Activated CD4-positive, alpha-beta T cell treated with anti-CD3 and anti-CD28 coated beads, Interleukin-2, amount 10 ng/mL, durations not matched to agents 24 days and 14 days (primary cell): Measurements from ENCODE around the gene BICD1. TPM values are rescaled to one million over a fixed set of nuclear protein-coding genes. Genes with fewer than 3 reads are reported as not detected.
A peak's percentile ranks its signal among the peaks of the same experiment; 100 is the strongest.
"Not testable (repeated sequence)": the region's sequence is repeated elsewhere in the genome, so short reads cannot be mapped to it uniquely, and the experiment has no call there.

Experiments used
- DNase-seq: peaks from one replicate; pipeline ENCODE4 v3.0.0; 2022
- H3K27ac Mint-ChIP-seq: one replicate; pipeline ENCODE4 v1.8.0; 2022; ENCODE audit warnings: mild to moderate bottlenecking, mixed read lengths
- H3K27me3 Mint-ChIP-seq: one replicate; pipeline ENCODE4 v1.8.0; 2022; ENCODE audit warnings: mixed read lengths
- H3K36me3 Mint-ChIP-seq: one replicate; pipeline ENCODE4 v1.8.0; 2022; ENCODE audit warnings: low read depth, mild to moderate bottlenecking, mixed read lengths
- H3K4me1 Mint-ChIP-seq: one replicate; pipeline ENCODE4 v1.8.0; 2021; ENCODE audit warnings: mixed read lengths
- H3K4me3 Mint-ChIP-seq: one replicate; pipeline ENCODE4 v1.8.0; 2022; ENCODE audit warnings: mild to moderate bottlenecking, moderate library complexity, mixed read lengths
- H3K9me3 Mint-ChIP-seq: one replicate; pipeline ENCODE4 v1.8.0; 2021; ENCODE audit warnings: mixed read lengths
- intact Hi-C: fragments of 100-400 bp; cut with micrococcal nuclease; formaldehyde crosslinking; loops from one replicate; pipeline ENCODE4 v1.15.1; 2023
- total RNA-seq: library from RNA; stranded (reverse); gene quantifications from 2 replicates; pipeline ENCODE4 v1.2.3, GENCODE V29; 2022

BICD1 gene
- total RNA-seq, 1 donor from 2014 or later, result 18.2 TPM

DNA sequence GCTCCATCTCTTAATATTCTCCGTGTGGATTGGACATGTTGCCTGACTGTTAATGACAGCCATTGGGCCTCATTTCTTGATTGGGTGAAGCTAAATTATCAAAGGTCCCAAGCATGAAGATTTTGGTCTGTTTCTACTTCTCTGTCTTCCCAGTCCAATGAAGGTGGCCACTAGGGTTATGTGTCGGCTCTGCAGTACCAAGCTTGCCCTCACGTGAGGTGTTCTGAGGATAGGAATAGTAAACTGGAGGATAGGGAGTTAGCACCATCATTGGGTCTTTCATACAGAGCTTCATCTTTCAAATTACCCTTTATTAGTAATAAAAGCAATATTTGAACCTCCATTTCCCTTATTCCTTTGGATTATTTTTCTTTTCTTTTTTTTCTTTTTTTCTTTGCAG, 21.9 kb upstream of the BICD1 start:
- Mint-ChIP-seq H3K4me1 (no peaks in the 10 kb centered on the region), H3K27me3 (no peaks in the 10 kb centered on the region), H3K9me3 (no peaks in the 10 kb centered on the region), H3K4me3 (no peak overlapping the region), H3K36me3 (no peaks in the 10 kb centered on the region), H3K27ac (no peak overlapping the region)
- no peak for DNase-seq
- intact Hi-C loops, result no loop called here

DNA sequence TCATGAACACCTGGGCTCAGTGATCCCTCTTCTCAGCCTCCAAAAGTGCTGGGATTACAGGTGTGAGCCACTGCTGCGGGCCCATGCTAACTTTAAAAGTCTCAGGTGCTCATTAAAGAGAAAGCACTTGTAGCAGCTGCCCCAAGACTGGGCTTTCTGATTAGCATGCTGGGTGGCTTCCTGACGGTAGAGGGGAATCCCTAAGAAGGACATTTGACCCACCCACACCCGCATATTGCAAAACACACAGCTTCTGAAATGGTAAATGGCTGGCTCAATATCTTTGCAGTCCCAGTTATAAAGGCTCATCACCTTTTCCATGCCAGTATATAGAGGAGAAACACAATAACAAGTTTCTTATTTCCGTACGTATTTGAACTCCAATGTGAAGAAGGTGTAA, 19.3 kb upstream of the BICD1 start:
- Mint-ChIP-seq H3K27ac (no peak overlapping the region), H3K4me1 (no peaks in the 10 kb centered on the region), H3K4me3 (no peak overlapping the region), H3K9me3 (no peaks in the 10 kb centered on the region), H3K27me3 (no peaks in the 10 kb centered on the region), H3K36me3 (no peaks in the 10 kb centered on the region)
- intact Hi-C loops, result no loop called here
- no peak for DNase-seq

GRCh38 chr12:32089156-32089555, 17.5 kb upstream of the BICD1 start:
- Mint-ChIP-seq H3K27ac (no peak overlapping the region), H3K9me3 (no peaks in the 10 kb centered on the region), H3K4me3 (no peak overlapping the region), H3K4me1 (no peaks in the 10 kb centered on the region), H3K27me3 (no peaks in the 10 kb centered on the region), H3K36me3 (no peaks in the 10 kb centered on the region)
- DNase-seq, result no peak
- intact Hi-C loops, result no loop called here

DNA sequence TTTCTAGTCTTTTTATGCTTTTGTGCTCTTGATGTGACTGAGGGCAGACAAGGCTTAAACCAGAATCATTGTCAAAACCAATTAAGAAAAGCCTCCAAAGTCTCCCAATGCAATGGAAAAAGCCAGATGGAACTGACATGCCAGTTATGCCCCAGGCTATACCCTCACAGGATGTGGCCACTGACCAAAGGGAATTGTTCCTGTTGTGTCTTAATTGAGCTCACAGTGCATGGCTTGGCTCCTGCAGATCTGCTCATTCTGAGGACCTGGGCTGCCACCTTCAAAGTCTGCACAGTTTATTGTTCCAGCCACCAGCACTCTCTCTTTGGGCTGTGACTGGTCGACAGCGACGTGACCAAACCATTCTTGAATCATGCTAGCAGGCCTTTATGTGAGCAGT, 17.1 kb upstream of the BICD1 start:
- no peak overlapping the region for H3K27ac Mint-ChIP-seq
- no peaks in the 10 kb centered on the region for H3K27me3 Mint-ChIP-seq
- no peak for DNase-seq
- H3K36me3 Mint-ChIP-seq, result no peaks in the 10 kb centered on the region
- H3K4me3 Mint-ChIP-seq, result no peak overlapping the region
- H3K4me1 Mint-ChIP-seq, result no peaks in the 10 kb centered on the region
- H3K9me3 Mint-ChIP-seq, result no peaks in the 10 kb centered on the region
- intact Hi-C loops, result no loop called here

DNA sequence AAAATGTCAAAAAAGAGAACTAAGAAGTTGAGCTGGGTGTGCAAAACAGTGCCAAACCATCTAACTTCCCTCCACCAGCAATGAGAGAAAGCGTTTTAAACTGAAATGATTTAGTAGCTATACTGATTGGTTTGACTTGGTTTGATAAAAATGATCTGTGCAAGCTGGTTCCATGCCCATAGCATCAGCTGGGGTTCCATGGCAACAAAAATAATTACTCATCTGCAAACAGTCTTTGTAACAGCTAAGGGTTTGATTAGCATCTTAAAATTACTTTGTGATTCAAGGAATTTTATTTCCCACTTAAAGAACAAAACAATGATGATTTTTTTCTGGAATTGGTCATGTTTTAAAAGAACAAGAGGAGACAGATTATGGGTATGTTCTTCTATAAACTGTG, 15.0 kb upstream of the BICD1 start:
- DNase-seq, result no peak
- Mint-ChIP-seq H3K9me3 (no peaks in the 10 kb centered on the region), H3K4me1 (no peaks in the 10 kb centered on the region), H3K27ac (no peak overlapping the region), H3K36me3 (no peaks in the 10 kb centered on the region), H3K4me3 (no peak overlapping the region), H3K27me3 (peaks cover 2% of the 10 kb centered on the region)
- intact Hi-C loops, result no loop called here

GRCh38 chr12:32098112-32098511, 8.5 kb upstream of the BICD1 start:
- H3K36me3 Mint-ChIP-seq, result no peaks in the 10 kb centered on the region
- no peaks in the 10 kb centered on the region for H3K9me3 Mint-ChIP-seq

GRCh38 chr12:32099275-32099674, 7.4 kb upstream of the BICD1 start:
- H3K36me3 Mint-ChIP-seq, H3K4me3 Mint-ChIP-seq, DNase-seq, H3K27me3 Mint-ChIP-seq, H3K27ac Mint-ChIP-seq, intact Hi-C loops, H3K4me1 Mint-ChIP-seq, H3K9me3 Mint-ChIP-seq: not testable (repeated sequence)

More at GRCh38 chr12:32098112-32098511, 8.5 kb upstream of the BICD1 start:
- Mint-ChIP-seq H3K4me1 (no peaks in the 10 kb centered on the region), H3K4me3 (no peak overlapping the region), H3K27ac (no peak overlapping the region), H3K27me3 (peaks cover 4% of the 10 kb centered on the region)
- intact Hi-C loops, result no loop called here
- DNase-seq, result no peak

GRCh38 chr12:32100361-32100760, 6.3 kb upstream of the BICD1 start:
- no peak for DNase-seq
- intact Hi-C loops, result loop anchor here (10.0 kb wide), 1 partner anchor 776 kb away; the partner anchor contains the start of gene SINHCAF
- H3K36me3 Mint-ChIP-seq, result no peaks in the 10 kb centered on the region
- peaks cover 9% of the 10 kb centered on the region for H3K27me3 Mint-ChIP-seq
- no peaks in the 10 kb centered on the region for H3K9me3 Mint-ChIP-seq
- no peak overlapping the region for H3K27ac Mint-ChIP-seq
- H3K4me3 Mint-ChIP-seq, result no peak overlapping the region
- no peaks in the 10 kb centered on the region for H3K4me1 Mint-ChIP-seq

- intact Hi-C loops, result loop anchor here (10.0 kb wide), 1 partner anchor 776 kb away; the partner anchor contains the start of gene SINHCAF
- H3K27ac Mint-ChIP-seq, result no peak overlapping the region
Measured at GRCh38 chr12:32100888-32101287, 5.8 kb upstream of the BICD1 start.

GRCh38 chr12:32102234-32102633, 4.4 kb upstream of the BICD1 start:
- H3K4me3 Mint-ChIP-seq, result no peak overlapping the region
- no peaks in the 10 kb centered on the region for H3K9me3 Mint-ChIP-seq
- peaks cover 14% of the 10 kb centered on the region for H3K27me3 Mint-ChIP-seq
- H3K27ac Mint-ChIP-seq, result no peak overlapping the region
- DNase-seq, result no peak
- no peaks in the 10 kb centered on the region for H3K36me3 Mint-ChIP-seq
- H3K4me1 Mint-ChIP-seq, result peaks cover 3% of the 10 kb centered on the region
- intact Hi-C loops, result loop anchor here (10.0 kb wide), 1 partner anchor 777 kb away; the partner anchor contains the start of gene SINHCAF

More at GRCh38 chr12:32100888-32101287, 5.8 kb upstream of the BICD1 start:
- Mint-ChIP-seq H3K27me3 (peaks cover 11% of the 10 kb centered on the region), H3K4me3 (no peak overlapping the region), H3K9me3 (no peaks in the 10 kb centered on the region), H3K36me3 (no peaks in the 10 kb centered on the region), H3K4me1 (peaks cover under 1% of the 10 kb centered on the region)
- DNase-seq, result no peak

DNA sequence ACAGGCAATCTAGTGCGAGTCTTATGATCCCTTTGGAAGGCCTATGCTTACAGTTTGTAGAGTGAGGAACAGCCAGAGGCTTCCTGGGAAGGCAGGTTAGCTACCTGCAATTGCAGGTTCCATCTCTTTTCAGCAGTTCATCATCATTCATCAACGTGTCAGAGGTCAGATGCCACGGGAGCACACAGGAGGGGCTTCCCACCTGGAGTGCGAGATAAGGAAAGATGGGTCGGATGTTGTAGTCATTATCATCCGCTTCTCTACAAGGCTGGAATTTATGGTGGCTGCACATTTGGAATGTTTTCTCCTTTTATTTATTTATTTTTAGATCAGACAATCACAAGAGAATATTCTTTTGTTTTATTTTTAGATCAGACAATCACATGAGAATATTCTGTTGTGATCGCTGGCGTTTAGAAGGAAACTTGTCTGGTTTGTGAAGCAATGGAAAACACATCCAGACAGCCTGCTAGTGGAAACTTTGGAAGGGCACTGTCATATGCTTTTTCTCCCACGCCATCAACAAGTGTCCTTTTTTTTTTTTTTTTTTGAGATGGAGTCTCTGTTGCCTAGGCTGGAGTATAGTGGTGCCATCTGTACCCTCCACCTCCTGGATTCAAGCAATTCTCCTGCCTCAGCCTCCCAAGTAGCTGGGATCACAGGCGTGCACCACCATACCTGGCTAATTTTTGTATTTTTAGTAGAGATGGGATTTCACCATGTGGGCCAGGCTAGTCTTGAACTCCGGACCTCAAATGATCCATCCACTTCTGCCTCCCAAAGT, 1.9 kb upstream of the BICD1 start:
- Mint-ChIP-seq H3K4me3 (no peak overlapping the region), H3K4me1 (peaks cover 20% of the 10 kb centered on the region), H3K27me3 (peaks cover 14% of the 10 kb centered on the region), H3K27ac (no peak overlapping the region), H3K9me3 (no peaks in the 10 kb centered on the region), H3K36me3 (peaks cover 2% of the 10 kb centered on the region)
- intact Hi-C loops, result loop anchor here (5.0 to 10.0 kb wide), 4 partner anchors 153 to 780 kb away; partner anchors contain the start of genes DNM1L and SINHCAF
- DNase-seq, result no peak

- peaks cover 23% of the 10 kb centered on the region for H3K4me1 Mint-ChIP-seq
- no peak for DNase-seq
- H3K36me3 Mint-ChIP-seq, result peaks cover 2% of the 10 kb centered on the region
- intact Hi-C loops, result loop anchor here (1.0 to 10.0 kb wide), 7 partner anchors 145 to 781 kb away; partner anchors contain the start of genes AMN1, DNM1L, ETFBKMT and SINHCAF
- no peaks in the 10 kb centered on the region for H3K9me3 Mint-ChIP-seq
- H3K4me3 Mint-ChIP-seq, result peak overlapping the region; percentile 99
- peaks cover 14% of the 10 kb centered on the region for H3K27me3 Mint-ChIP-seq
- peak overlapping the region; percentile 79 for H3K27ac Mint-ChIP-seq
Measured at GRCh38 chr12:32105986-32106516, 596 bp upstream of the BICD1 start.

DNA sequence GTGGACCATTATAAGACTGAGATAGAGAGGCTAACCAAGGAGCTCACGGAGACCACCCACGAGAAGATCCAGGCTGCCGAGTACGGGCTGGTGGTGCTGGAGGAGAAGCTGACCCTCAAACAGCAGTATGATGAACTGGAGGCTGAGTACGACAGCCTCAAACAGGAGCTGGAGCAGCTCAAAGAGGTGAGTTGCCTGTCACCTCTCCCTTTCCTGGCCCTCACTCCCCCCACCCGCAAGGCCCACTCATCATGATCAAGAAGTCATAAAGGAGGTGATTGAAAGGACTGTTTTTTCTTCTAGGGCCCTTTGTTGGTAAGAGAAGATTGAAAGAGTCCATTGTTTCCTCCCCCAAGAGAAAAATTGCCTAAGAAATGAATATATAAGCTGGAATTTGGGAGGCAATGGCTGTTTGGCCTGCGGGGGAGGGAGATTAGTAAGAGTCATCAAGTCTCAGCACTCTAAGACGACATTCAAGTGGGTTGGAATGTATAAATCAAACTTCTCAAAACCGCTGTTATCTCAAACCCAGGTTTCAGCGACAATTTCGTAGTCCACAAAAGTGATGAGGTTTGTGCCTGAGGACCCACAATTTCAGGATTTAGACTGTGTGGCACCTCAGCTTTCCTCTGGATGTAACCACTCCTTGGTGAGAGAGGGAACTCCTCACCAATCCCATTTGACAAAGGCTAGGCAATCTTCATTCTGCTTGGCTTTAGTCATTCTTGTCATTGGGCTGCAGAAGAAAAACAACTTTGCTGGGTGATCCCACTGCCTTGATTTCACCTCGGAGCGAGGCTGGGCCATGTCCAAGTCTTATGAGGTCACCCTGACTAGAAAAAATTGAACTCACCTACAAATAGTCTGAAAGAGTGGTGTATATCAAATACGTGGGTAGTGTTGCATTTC, 966 bp downstream of the BICD1 start:
- Mint-ChIP-seq H3K27ac (peak overlapping the region; percentile 92), H3K9me3 (no peaks in the 10 kb centered on the region), H3K27me3 (peaks cover 12% of the 10 kb centered on the region), H3K4me1 (peaks cover 23% of the 10 kb centered on the region), H3K36me3 (peaks cover 2% of the 10 kb centered on the region), H3K4me3 (peak overlapping the region; percentile 99)
- intact Hi-C loops, result loop anchor here (1.0 to 10.0 kb wide), 8 partner anchors 27 to 783 kb away; partner anchors contain the start of genes AMN1, DNM1L and SINHCAF
- DNase-seq, result peak; percentile 69
